ENCODE data around the gene HSD17B14. TPM values are rescaled to one million over a fixed set of nuclear protein-coding genes. Genes with fewer than 3 reads are reported as not detected.

The HSD17B14 gene
- total RNA-seq, 1 experiment from 2014 or later, result 56.7 TPM

DNA sequence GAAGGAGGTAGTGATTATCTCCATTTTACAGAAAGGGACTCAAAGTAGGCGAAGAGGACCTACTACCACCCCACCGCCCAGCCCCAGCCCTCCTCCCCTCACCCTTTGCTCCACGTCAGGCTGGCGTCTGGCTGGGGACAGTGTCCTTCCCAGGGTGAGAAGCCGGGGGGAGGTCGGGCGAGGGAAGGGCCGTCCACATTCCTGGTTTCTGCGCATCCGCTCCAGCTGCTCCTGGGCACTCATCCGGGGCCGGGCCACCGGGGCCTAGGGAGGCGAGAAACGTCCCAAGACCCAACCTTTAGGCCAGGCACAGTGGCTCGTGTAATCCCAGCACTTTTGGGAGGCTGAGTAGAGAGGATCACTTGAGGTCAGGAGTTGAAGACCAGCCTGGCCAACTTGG, 4.8 kb upstream of the HSD17B14 start:
- in situ Hi-C loops (cut with HindIII; ENCODE audit: low pct_unique_long_range_greater_than_20kb, low sequenced_read_pairs), result no loop called here
- DNase-seq (ENCODE audit: low read depth), result no peak

DNA sequence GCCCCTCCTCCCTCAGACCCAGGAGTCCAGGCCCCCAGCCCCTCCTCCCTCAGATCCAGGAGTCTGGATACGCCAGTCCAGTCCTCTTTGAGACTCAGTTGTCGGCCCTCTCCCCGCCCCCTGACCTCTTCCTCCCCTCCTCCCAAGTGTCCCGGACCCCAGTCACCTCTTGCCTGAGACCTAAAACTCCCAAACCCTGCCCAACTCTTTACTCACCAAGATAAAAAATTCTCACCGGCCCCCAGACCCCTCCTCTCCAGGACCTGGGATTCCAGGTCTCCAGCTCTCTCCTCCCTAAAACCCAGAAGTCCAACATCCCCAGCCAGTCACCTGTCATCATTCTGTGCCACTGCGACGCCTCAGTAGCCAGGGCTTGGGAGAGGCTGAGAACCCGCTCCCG, 1.4 kb upstream of the HSD17B14 start:
- DNase-seq (ENCODE audit: low read depth), result no peak
- in situ Hi-C loops (cut with HindIII; ENCODE audit: low pct_unique_long_range_greater_than_20kb, low sequenced_read_pairs), result no loop called here

DNA sequence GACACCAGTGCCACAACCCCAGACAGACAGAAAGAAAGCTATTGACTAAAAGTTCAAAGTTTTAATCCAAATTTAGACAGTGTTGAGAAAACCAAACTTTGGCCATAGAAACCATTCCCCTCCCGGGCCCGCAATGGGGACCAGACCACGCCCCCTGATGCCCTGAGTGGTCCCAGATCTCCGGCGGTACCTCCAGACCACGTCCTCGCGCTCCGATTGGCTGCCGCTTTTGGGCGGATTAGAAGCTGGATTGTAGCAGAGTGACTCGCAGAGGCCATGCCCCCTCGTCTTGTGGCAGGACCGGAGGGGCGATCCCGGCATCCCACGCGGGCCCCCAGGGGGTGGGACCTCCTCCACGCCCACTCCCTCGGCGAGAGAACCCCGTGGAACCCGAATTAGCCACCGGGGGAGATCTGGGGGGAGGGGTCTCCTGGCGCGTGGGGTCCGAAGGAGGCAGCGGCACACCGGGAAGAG, 797 bp upstream of the HSD17B14 start:
- DNase-seq (ENCODE audit: low read depth), result peak; percentile 88
- in situ Hi-C loops (cut with HindIII; ENCODE audit: low pct_unique_long_range_greater_than_20kb, low sequenced_read_pairs), result no loop called here

DNA sequence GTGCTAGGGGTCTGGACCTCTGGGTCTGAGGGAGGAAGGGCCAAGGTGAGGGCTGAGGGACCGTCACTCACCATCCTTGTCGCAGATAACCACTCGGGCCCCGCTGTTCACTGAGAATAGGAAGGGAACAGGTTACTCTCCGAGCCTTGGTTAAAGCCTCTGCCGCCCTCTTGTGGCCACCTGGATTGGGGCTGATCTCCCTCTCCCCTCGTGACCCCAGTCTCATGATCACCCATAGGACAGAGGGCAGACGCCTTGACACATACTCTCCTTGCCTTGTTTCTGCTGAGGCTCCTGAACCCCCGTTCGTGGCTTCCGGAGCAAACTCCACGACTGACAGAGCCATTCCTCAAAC, 580 bp downstream of the HSD17B14 start:
- in situ Hi-C loops (cut with HindIII; ENCODE audit: low pct_unique_long_range_greater_than_20kb, low sequenced_read_pairs), result no loop called here
- DNase-seq (ENCODE audit: low read depth), result peak; percentile 91

DNA sequence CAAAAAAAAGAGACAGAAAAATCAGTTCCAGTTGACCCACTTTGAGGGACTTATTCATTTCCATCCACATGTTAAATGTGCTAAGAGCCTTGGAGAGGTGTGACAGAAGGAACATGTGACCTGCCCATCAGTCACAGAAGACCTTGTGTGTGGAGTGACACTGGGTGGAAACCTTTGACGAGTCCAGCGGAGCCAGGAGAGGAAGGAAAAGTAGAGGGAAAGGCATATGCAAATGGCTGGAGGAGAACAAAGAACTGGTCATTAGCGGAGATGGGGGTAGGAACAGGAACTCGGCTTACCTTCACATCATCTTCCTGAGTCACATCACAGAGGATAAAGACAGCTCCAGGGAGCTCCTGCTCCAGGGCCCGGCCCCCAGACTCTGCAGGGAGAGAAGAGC, 2.3 kb downstream of the HSD17B14 start:
- in situ Hi-C loops (cut with HindIII; ENCODE audit: low pct_unique_long_range_greater_than_20kb, low sequenced_read_pairs), result no loop called here
- no peak for DNase-seq (ENCODE audit: low read depth)

DNA sequence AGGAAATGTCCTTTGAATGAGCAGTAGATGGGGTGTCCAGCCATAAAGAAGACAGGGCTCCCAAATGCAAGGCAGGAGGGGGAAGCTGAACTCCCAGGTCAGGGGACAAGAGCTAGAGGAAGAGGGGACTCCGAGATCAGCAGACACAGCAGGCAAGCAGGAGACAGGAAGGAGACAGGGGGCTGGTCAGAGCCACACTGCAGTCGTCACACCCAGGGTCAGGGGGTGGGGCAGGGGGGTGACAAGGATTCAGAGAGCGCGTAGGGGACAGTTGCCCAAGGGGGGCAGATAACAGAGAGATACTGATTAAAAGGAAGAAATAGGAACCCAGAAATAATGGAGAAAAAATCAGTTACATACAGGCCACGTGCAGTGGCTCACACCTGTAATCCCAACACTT, 3.2 kb downstream of the HSD17B14 start:
- in situ Hi-C loops (cut with HindIII; ENCODE audit: low pct_unique_long_range_greater_than_20kb, low sequenced_read_pairs), result no loop called here
- no peak for DNase-seq (ENCODE audit: low read depth)

DNA sequence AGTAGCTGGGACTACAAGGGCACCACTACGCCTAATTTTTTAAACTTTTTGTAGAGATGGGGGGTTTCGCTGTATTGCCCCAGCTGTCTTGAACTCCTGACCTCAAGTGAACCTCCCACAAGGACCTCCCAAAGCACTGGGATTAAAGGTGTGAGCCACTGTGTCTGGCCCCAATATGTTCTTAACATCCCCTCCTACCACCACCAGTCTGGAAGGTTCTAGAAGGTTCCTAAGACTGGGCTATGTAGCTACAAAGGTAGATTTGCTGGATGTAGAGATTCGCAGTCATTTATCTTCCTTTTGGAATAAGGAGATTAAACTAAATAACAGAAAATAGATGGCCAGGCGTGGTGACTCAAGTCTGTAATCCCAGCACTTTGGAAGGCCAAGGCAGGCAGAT, 5.3 kb downstream of the HSD17B14 start:
- in situ Hi-C loops (cut with HindIII; ENCODE audit: low pct_unique_long_range_greater_than_20kb, low sequenced_read_pairs), result no loop called here

DNA sequence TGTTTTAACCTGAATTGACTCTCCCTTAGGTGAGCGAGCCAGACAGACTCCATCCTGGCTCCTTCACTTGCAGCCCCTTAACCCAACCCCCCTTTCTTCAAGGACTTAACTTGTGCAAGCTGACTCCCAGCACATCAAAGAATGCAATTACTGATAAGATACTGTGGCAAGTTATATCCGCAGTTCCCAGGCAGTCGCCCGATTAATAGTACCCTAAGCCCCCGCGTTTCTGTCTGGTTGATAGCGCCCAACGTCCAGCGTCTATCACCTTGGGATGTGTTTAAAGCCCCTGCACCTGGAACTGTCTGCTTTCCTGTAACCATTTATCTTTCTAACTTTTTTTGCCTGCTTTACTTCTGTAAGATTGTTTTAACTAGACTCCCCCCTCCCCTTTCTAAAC, 6.2 kb downstream of the HSD17B14 start:
- DNase-seq (ENCODE audit: low read depth), result no peak
- in situ Hi-C loops (cut with HindIII; ENCODE audit: low pct_unique_long_range_greater_than_20kb, low sequenced_read_pairs), result no loop called here

More for the DNA sequence above, 5.3 kb downstream of the HSD17B14 start:
- DNase-seq (ENCODE audit: low read depth), result no peak

DNA sequence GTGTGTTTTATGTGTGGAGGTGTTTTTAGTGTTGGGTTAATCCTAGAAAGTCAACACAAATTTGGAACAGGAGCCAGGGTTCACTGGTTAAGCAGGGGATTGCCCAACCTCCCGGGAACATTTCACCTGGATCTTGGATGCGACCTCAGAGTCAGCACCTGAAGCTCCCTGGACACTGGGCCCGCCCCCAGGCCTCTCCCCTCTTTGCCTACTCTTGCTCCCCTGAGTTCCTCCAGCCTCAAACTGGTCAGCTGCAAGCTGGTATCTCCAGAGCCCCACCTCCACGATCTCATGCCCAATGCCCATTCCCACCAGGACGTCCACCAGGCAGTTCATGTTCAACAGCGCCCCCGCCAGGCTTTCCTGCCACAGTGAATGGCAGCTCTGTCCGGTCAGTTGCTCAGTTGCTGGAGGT, 9.7 kb downstream of the HSD17B14 start:
- DNase-seq (ENCODE audit: low read depth), result no peak
- in situ Hi-C loops (cut with HindIII; ENCODE audit: low pct_unique_long_range_greater_than_20kb, low sequenced_read_pairs), result no loop called here

DNA sequence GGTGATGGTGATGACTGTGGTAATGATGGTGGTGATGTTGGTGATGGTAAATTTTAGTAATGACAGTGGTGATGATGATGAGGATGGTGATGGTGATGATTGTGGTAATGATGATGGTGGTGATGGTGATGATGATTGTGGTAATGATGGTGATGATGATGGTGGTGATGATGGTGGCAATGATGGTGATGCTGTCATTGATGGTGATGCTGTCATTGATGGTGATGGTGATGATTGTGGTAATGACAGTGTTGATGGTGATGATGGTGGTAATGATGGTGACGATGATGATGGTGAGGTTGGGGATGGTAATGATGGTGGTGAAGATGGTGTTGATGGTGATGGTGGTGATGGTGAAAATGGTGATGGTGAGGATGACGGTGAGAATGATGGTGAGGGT, 13.8 kb downstream of the HSD17B14 start:
- in situ Hi-C loops (cut with HindIII; ENCODE audit: low pct_unique_long_range_greater_than_20kb, low sequenced_read_pairs), result no loop called here
- no peak for DNase-seq (ENCODE audit: low read depth)

DNA sequence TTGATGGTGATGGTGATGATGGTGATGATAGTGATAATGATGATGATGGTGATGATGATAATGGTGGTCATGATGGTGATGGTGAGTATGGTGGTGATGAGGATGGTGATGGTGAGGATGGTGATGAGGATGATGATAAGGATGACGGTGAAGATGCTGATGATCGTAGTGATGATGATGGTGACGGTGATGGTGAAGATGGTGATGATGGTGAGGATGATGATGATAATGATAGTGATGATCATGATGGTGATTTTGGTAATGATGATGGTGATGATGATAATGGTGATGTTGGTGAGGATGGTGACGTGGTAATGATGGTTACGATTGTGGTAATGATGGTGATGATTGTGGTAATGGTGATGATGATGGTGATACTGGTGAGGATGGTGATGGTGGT, 14.7 kb downstream of the HSD17B14 start:
- no peak for DNase-seq (ENCODE audit: low read depth)
- in situ Hi-C loops (cut with HindIII; ENCODE audit: low pct_unique_long_range_greater_than_20kb, low sequenced_read_pairs), result no loop called here

DNA sequence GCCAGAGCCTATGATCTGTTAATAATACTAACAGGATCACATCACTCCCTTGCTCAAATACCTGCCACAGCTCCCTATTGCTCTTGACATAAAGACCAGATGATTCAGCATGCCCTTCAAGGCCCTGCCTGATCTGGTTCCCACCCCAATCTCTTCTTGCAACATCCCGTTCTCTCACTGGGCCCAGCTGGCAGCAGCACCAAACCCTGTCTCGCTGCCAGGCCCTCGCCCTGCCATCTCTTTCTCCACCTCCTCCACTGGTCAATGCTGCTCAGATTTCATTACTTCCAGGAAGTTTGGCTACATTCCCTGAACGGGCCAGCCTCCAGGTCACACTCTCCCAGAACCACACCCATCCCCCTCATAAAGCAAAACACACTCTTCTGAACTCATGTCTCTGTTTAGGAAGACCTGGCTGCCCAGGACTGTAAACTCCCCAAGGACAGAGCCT, 16.9 kb downstream of the HSD17B14 start:
- in situ Hi-C loops (cut with HindIII; ENCODE audit: low pct_unique_long_range_greater_than_20kb, low sequenced_read_pairs), result no loop called here
- DNase-seq (ENCODE audit: low read depth), result peak; percentile 53

DNA sequence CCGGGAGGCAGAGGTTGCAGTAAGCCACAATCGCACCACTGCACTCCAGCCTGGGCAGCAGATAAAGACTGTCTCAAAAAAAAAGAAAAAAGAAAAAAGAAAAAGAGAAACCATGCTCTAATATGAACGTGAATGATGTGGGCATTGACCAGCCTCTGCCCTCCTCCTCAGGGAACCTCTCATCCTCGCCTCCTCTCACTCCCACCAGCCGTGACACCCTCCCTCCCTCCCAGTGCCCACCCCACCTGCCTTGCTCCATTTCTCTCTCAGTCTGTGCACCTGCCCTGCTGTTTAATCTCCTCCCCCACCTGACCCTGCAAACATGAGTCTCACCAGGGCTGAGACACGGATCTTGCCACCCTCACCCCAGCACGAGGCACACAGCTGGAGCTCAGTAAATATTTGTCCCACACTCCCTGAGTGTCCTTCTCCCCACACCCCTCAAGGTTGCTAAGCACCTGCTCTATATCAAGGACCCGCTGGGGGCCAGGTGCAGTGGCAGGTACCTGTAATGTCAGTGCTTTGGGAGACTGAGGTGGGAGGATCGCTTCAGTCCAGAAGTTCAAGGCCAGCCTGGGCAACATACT, 18.0 kb downstream of the HSD17B14 start:
- DNase-seq (ENCODE audit: low read depth), result no peak
- in situ Hi-C loops (cut with HindIII; ENCODE audit: low pct_unique_long_range_greater_than_20kb, low sequenced_read_pairs), result no loop called here

DNA sequence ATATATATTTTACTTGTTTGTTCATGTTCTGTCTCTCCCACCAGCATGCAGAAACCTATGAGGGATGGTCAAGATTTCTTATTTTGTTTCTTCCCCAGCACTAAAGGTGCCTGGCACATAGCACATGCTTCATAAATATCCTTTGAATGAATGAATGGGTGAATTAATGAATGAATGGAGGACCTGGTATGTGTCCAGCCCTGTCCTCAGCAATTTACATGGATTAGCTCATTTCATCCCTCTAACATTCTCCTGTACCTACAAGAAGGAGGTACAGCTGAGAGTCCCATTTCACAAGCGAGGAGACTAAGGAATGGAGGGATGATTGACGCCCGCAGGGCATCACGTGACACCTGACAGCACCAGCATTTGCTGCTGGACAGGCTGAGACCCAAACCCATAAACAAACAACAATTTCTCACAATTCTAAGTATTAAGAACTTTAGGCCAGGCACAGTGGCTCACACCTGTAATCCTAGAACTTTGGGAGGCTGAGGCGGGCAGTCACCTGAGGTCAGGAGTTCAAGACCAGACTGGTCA, 18.6 kb downstream of the HSD17B14 start:
- in situ Hi-C loops (cut with HindIII; ENCODE audit: low pct_unique_long_range_greater_than_20kb, low sequenced_read_pairs), result no loop called here

DNA sequence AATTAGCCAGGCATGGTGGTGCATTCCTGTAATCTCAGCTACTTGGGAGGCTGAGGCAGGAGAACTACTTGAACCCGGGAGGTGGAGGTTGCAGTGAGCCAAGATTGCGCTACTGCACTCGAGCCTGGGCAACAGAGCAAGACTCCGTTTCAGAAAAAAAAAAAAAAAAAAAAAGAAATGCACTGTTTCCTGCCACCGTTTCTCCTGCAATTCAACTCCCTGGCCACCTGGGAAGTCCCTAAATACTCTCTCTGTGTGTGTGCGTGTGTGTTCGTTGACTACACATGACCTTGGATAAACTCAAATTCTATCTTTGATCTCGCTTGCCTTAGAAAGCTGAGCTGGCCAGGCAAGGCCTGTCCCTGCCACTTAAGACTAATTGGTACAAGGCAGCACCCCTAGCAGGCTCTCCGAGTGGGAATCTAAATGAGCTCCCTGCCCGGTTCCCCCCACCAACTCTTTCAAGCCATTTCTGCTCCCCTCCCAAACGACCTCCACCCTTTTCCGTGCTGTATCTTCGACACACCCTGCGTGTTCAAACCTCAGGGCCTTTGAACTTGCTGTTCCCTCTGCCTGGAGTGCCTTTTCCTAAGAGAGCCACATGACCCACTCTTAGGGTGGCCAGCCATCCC, 20.3 kb downstream of the HSD17B14 start:
- peak; percentile 70 for DNase-seq (ENCODE audit: low read depth)
- in situ Hi-C loops (cut with HindIII; ENCODE audit: low pct_unique_long_range_greater_than_20kb, low sequenced_read_pairs), result no loop called here

More for the DNA sequence above, 18.6 kb downstream of the HSD17B14 start:
- no peak for DNase-seq (ENCODE audit: low read depth)

DNA sequence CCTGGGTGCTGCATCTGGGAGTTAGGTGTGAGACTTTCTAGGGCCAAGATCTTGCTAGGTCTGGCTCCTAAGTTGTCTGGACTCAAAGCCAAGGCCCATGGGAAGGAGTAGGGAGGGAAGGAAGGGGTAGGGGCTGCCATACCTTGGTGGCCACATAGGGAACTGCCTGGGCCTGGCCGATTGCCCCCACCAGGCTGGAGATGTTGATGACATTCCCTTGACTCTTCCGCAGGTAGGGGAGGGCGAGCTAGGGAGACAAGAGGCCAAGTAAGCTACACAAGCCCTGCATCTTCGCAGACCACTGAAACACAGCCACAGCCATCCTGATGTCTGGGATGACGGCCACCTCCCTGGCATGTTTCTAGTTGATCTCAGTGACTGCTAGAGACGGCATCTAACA, 21.4 kb downstream of the HSD17B14 start:
- in situ Hi-C loops (cut with HindIII; ENCODE audit: low pct_unique_long_range_greater_than_20kb, low sequenced_read_pairs), result no loop called here
- DNase-seq (ENCODE audit: low read depth), result no peak

DNA sequence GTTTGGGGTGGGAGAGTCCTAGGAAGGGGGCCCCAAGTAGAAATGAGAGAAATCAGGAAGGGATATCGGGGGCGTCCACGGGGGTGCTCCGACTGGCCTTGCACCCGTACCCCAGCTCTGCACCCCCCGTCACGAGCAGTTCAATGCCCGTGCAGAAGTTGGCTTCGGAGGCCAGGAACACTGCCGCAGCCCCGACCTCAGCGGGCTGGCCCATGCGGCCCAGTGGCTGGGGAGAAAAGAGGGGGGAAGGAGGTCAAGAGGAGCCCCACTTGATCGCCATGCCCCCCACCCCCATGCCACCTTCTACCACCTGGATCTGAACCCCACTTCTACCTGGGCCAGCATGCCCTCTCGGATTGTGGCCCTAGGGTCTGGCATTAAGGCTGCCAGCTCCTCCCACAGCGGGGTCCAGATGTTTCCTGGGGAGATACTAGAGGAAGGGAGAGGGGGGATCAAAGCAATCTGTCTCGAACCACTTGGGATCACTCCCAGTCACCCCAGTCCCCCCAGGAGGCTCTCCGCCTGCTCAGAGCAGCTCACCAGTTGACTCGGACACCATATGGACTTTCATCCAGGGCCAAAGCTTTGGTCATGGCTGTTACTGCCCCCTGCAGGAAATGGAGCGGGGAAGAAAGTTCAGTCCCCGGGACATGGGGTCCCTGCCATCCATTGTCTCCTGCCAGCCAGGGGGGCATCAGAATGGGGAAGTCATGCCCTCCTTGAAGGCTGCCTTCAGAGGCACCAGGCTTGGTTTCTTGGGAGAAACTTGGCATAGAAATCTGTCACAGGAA, 23.0 kb downstream of the HSD17B14 start:
- no peak for DNase-seq (ENCODE audit: low read depth)
- in situ Hi-C loops (cut with HindIII; ENCODE audit: low pct_unique_long_range_greater_than_20kb, low sequenced_read_pairs), result no loop called here

DNA sequence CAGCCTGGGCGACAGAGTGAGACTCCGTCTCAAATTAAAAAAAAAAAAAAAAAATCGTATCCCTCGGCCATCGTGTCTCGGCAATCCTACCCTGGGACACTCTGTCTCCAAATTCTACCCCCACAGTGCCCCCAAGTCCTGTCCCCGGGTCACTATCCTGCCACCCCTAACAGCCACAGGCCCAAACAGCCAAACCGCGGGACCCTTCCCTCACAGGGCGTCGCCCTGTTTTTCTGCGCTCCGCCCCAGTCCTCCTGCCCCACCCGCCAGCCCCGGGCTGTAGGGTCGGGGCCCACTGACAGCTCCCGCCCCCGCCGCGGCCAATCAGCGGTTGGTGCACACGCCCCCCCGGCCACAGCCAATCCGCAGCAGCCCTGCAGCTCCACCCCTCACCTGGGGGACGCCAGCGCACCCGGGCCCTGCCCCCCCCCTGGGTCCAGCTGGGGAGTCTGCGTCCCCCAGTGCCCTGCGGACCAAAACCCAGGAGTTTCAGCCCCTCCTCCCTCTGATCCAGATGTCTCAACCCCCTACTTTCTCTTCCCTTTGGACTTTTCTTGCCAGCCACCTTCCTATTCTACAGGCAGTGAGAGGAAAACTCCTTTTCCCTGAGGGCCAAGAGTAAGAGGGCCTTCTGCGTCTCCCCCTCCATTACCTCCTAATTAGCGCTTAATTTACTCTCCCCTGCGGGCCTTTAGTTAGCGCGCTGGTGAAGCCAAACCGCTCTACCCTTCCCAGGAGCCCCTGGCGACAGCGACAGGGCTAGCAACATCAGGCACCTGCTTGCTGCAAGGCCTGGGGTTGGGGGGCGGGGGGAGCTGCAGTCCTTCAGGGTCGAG, 24.0 kb downstream of the HSD17B14 start:
- in situ Hi-C loops (cut with HindIII; ENCODE audit: low pct_unique_long_range_greater_than_20kb, low sequenced_read_pairs), result no loop called here
- peak; percentile 76 for DNase-seq (ENCODE audit: low read depth)
